ENCODE results near the gene IQCE.

DNA sequence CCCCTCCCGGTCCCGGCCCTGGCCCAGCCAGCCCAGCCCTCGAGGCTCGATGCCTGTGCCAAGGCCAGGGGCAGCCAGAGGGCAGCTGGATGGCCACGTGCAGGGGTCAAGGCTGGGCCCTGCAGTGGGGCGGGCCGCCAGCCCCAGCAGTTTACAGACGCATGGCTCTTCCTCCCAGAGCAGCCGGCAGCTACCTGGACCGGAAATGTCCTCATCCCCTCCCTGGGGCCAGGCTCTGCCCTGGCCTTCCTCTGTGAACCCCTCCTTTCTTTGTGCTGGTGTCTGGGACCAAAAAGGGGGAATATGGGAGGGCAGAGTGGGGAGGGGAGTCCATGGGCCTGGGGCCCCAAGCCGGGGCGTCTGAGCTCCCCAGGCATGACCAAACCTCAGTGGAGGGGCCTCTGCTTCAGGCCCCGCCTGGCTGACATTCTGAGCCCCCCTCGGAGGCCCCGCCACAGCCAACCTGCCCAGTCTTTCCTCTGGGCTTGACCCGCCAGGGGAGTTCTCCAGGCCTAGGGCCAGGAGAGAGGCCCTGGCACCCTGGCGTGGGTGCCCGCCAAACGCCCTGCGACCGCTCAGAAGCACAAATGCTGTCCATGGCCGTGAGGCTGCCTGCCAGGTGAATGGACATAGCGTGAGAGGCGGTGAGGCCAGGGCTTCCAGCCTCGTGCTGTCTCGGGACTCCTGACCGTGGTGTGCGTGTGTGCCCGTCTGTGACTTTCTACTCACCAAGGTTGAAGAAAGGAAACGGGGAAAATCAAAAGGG is 104.5 kb downstream of the IQCE start:
- TF ChIP-seq, protein P1, sequence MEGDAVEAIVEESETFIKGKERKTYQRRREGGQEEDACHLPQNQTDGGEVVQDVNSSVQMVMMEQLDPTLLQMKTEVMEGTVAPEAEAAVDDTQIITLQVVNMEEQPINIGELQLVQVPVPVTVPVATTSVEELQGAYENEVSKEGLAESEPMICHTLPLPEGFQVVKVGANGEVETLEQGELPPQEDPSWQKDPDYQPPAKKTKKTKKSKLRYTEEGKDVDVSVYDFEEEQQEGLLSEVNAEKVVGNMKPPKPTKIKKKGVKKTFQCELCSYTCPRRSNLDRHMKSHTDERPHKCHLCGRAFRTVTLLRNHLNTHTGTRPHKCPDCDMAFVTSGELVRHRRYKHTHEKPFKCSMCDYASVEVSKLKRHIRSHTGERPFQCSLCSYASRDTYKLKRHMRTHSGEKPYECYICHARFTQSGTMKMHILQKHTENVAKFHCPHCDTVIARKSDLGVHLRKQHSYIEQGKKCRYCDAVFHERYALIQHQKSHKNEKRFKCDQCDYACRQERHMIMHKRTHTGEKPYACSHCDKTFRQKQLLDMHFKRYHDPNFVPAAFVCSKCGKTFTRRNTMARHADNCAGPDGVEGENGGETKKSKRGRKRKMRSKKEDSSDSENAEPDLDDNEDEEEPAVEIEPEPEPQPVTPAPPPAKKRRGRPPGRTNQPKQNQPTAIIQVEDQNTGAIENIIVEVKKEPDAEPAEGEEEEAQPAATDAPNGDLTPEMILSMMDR (IDR thresholded peaks at IDR 0.05), result no peak
- TF ChIP-seq POLR2A (IDR thresholded peaks at IDR 0.05) (no peak), EP300 (IDR thresholded peaks at IDR 0.05) (peak in 1 of 2 donors; percentile 50)
